Stimulated activated naive CD8-positive, alpha-beta T cell treated with anti-CD3 and anti-CD28 coated beads, Interleukin-15, amount 100 ng/mL, for 72 hours (primary cell): ENCODE data around the gene ACTL9.
"Not testable (repeated sequence)": the region's sequence is repeated elsewhere in the genome, so short reads cannot be mapped to it uniquely, and the experiment has no call there.

ENCODE experiments used
- ATAC-seq: fragments of 150-1000 bp; cut with Tn5 transposase; 2 replicates; pipeline ENCODE4 v1.10.0; 2021; ENCODE audit warnings: mild to moderate bottlenecking, moderate library complexity
- DNase-seq, 2 donors: peaks; one replicate each; pipeline ENCODE4 v3.0.0; 2021 to 2022
- H3K27ac Mint-ChIP-seq, 2 donors: one replicate each; pipeline ENCODE4 v1.8.0; 2022; ENCODE audit warnings: mild to moderate bottlenecking in 2 of 2, mixed read lengths in 2 of 2, moderate library complexity in 2 of 2
- H3K27me3 Mint-ChIP-seq: one replicate; pipeline ENCODE4 v1.8.0; 2022; ENCODE audit warnings: mixed read lengths
- H3K4me1 Mint-ChIP-seq: one replicate; pipeline ENCODE4 v1.8.0; 2022; ENCODE audit warnings: mild to moderate bottlenecking, mixed read lengths
- H3K4me3 Mint-ChIP-seq, 2 donors: one replicate each; pipeline ENCODE4 v1.8.0; 2022; ENCODE audit warnings: mild to moderate bottlenecking in 2 of 2, mixed read lengths in 2 of 2, moderate library complexity in 1 of 2
- H3K9me3 Mint-ChIP-seq, 2 donors: one replicate each; pipeline ENCODE4 v1.8.0; 2022; ENCODE audit warnings: mixed read lengths in 2 of 2

The ACTL9 gene

GRCh38 chr19:8698433-8699063 lies at the start of gene ACTL9:
TSS of gene ACTL9 (minus strand) at chr19:8698795. CDS start at chr19:8698701, 94 bp downstream.
- Mint-ChIP-seq H3K27ac (no peak within 1 kb of the TSS), H3K4me3 (no peak within 1 kb of the TSS), H3K27me3 (peaks cover 14% of the 10 kb centered on the region), H3K9me3 (no peaks in the 10 kb centered on the region), H3K4me1 (peaks cover 46% of the 10 kb centered on the region)
- ATAC-seq (no peak), DNase-seq (no peak)

GRCh38 chr19:8739291-8740065 lies 40.9 kb upstream of the ACTL9 start:
- H3K4me3 Mint-ChIP-seq, H3K9me3 Mint-ChIP-seq, ATAC-seq, H3K4me1 Mint-ChIP-seq, H3K27me3 Mint-ChIP-seq, H3K27ac Mint-ChIP-seq, DNase-seq: not testable (repeated sequence)

- Mint-ChIP-seq H3K4me3 (no peak overlapping the region), H3K27ac (no peak overlapping the region), H3K27me3 (no peaks in the 10 kb centered on the region), H3K9me3 (no peaks in the 10 kb centered on the region), H3K4me1 (no peaks in the 10 kb centered on the region)
- ATAC-seq (no peak), DNase-seq (no peak)
Measured at GRCh38 chr19:8738377-8738776, 39.8 kb upstream of the ACTL9 start.

- peaks cover 6 to 12% of the 10 kb centered on the region in 2 donors for H3K9me3 Mint-ChIP-seq
- no peak overlapping the region for H3K4me3 Mint-ChIP-seq
- no peak overlapping the region for H3K27ac Mint-ChIP-seq
- ATAC-seq (no peak), DNase-seq (no peak)
- H3K4me1 Mint-ChIP-seq, result no peaks in the 10 kb centered on the region
- peaks cover 20% of the 10 kb centered on the region for H3K27me3 Mint-ChIP-seq
Measured at GRCh38 chr19:8731428-8732169, 33.0 kb upstream of the ACTL9 start.

- ATAC-seq, result no peak
- H3K27ac Mint-ChIP-seq, result no peak overlapping the region
- H3K9me3 Mint-ChIP-seq, result peaks cover 4 to 11% of the 10 kb centered on the region in 2 donors
- no peak overlapping the region for H3K4me3 Mint-ChIP-seq
- H3K27me3 Mint-ChIP-seq, result peaks cover 13% of the 10 kb centered on the region
- DNase-seq, result no peak
- no peaks in the 10 kb centered on the region for H3K4me1 Mint-ChIP-seq
Measured at GRCh38 chr19:8724276-8724675, 25.7 kb upstream of the ACTL9 start.

- H3K9me3 Mint-ChIP-seq, result peaks cover 4 to 11% of the 10 kb centered on the region in 2 donors
- H3K27ac Mint-ChIP-seq, result no peak overlapping the region
- DNase-seq (no peak), ATAC-seq (no peak)
- no peaks in the 10 kb centered on the region for H3K4me1 Mint-ChIP-seq
- peaks cover 13% of the 10 kb centered on the region for H3K27me3 Mint-ChIP-seq
- no peak overlapping the region for H3K4me3 Mint-ChIP-seq
Measured at GRCh38 chr19:8722032-8722431, 23.4 kb upstream of the ACTL9 start.

- peaks cover 4 to 11% of the 10 kb centered on the region in 2 donors for H3K9me3 Mint-ChIP-seq
- peaks cover 13% of the 10 kb centered on the region for H3K27me3 Mint-ChIP-seq
- no peak for DNase-seq
- H3K4me1 Mint-ChIP-seq, result no peaks in the 10 kb centered on the region
- H3K4me3 Mint-ChIP-seq, result no peak within 1 kb of the TSS
- no peak within 1 kb of the TSS for H3K27ac Mint-ChIP-seq
- no peak for ATAC-seq
Measured at GRCh38 chr19:8721334-8721733, 22.7 kb upstream of the ACTL9 start, which contains the start of gene OR2Z1. TSS of gene OR2Z1 (plus strand) at chr19:8721634. CDS start at chr19:8731029, 9,395 bp downstream.

- peaks cover 15% of the 10 kb centered on the region in 2 donors for H3K9me3 Mint-ChIP-seq
- ATAC-seq, DNase-seq, H3K4me3 Mint-ChIP-seq, H3K27ac Mint-ChIP-seq, H3K27me3 Mint-ChIP-seq, H3K4me1 Mint-ChIP-seq: not testable (repeated sequence)
Measured at GRCh38 chr19:8710337-8710736, 11.7 kb upstream of the ACTL9 start.

GRCh38 chr19:8705742-8706141 lies 7.1 kb upstream of the ACTL9 start:
- peak overlapping the region in 1 of 2 donors; percentile 19 for H3K27ac Mint-ChIP-seq
- H3K4me1 Mint-ChIP-seq, result peaks cover 55% of the 10 kb centered on the region
- no peaks in the 10 kb centered on the region for H3K27me3 Mint-ChIP-seq
- ATAC-seq (no peak), DNase-seq (no peak)
- H3K9me3 Mint-ChIP-seq, result peaks cover 0 to 5% of the 10 kb centered on the region in 2 donors
- peak overlapping the region in 1 of 2 donors; percentile 5 for H3K4me3 Mint-ChIP-seq

GRCh38 chr19:8705304-8705703 lies 6.7 kb upstream of the ACTL9 start:
- H3K4me3 Mint-ChIP-seq, result peak overlapping the region in 1 of 2 donors; percentile 5
- ATAC-seq, result peak; percentile 50
- not testable (repeated sequence) for H3K27me3 Mint-ChIP-seq, H3K9me3 Mint-ChIP-seq, DNase-seq
- peak overlapping the region in 1 of 2 donors; percentile 19 for H3K27ac Mint-ChIP-seq
- peaks cover 55% of the 10 kb centered on the region for H3K4me1 Mint-ChIP-seq

GRCh38 chr19:8703223-8703622 lies 4.6 kb upstream of the ACTL9 start:
- DNase-seq, result no peak
- H3K27ac Mint-ChIP-seq, result no peak overlapping the region
- H3K4me1 Mint-ChIP-seq, result peaks cover 57% of the 10 kb centered on the region
- ATAC-seq, result no peak
- no peaks in the 10 kb centered on the region for H3K9me3 Mint-ChIP-seq
- peaks cover 8% of the 10 kb centered on the region for H3K27me3 Mint-ChIP-seq
- H3K4me3 Mint-ChIP-seq, result no peak overlapping the region

GRCh38 chr19:8702350-8702749 lies 3.8 kb upstream of the ACTL9 start:
- Mint-ChIP-seq H3K4me1 (peaks cover 62% of the 10 kb centered on the region), H3K4me3 (peak overlapping the region; percentile 56 to 72), H3K9me3 (no peaks in the 10 kb centered on the region), H3K27me3 (peaks cover 8% of the 10 kb centered on the region), H3K27ac (no peak overlapping the region)
- ATAC-seq (peak; percentile 87), DNase-seq (peak; percentile 28 to 36)

GRCh38 chr19:8700956-8701355 lies 2.4 kb upstream of the ACTL9 start:
- no peak for DNase-seq
- peaks cover 70% of the 10 kb centered on the region for H3K4me1 Mint-ChIP-seq
- ATAC-seq, result no peak
- H3K27ac Mint-ChIP-seq, result peak overlapping the region in 1 of 2 donors; percentile 42
- no peaks in the 10 kb centered on the region for H3K9me3 Mint-ChIP-seq
- no peak overlapping the region for H3K4me3 Mint-ChIP-seq
- peaks cover 14% of the 10 kb centered on the region for H3K27me3 Mint-ChIP-seq

GRCh38 chr19:8699908-8700307 lies 1.3 kb upstream of the ACTL9 start:
- ATAC-seq, result no peak
- Mint-ChIP-seq H3K4me1 (peaks cover 59% of the 10 kb centered on the region), H3K27ac (no peak overlapping the region), H3K9me3 (no peaks in the 10 kb centered on the region), H3K4me3 (no peak overlapping the region), H3K27me3 (peaks cover 14% of the 10 kb centered on the region)
- DNase-seq, result no peak

- Mint-ChIP-seq H3K27ac (no peak overlapping the region), H3K27me3 (peaks cover 14% of the 10 kb centered on the region), H3K4me1 (peaks cover 39% of the 10 kb centered on the region), H3K4me3 (no peak overlapping the region), H3K9me3 (no peaks in the 10 kb centered on the region)
- ATAC-seq (no peak), DNase-seq (no peak)
Measured at GRCh38 chr19:8697671-8698432, 743 bp downstream of the ACTL9 start.
